AG04450 (cell line): ENCODE data around the gene ITPR1. TPM values are rescaled to one million over a fixed set of nuclear protein-coding genes. Genes with fewer than 3 reads are reported as not detected.

Experiments used
- CTCF ChIA-PET: fragments of 300-600, 350-600 bp; formaldehyde crosslinking; extraction: SDS; loops from one replicate; lab custom pipeline; 2022; ENCODE audit warnings: antibody characterized with exemption, inconsistent platforms; lab: Charles Lee
- POLR2A ChIA-PET: fragments of 350-600 bp; formaldehyde crosslinking; extraction: SDS; loops from one replicate; lab custom pipeline; 2021; ENCODE audit warnings: antibody characterized with exemption, inconsistent platforms; lab: Yijun Ruan, JAX
- DNase-seq: peaks from one replicate; pipeline ENCODE4 v3.0.0-alpha.2; 2011; ENCODE audit warnings: low read depth, low spot score
- H3K27ac ChIP-seq: one replicate; pipeline ENCODE4 v1.5.1; 2012; ENCODE audit warnings: low read depth, low read length, control low read depth
- H3K27me3 ChIP-seq: one replicate; pipeline ENCODE4 v1.6.0; 2012; ENCODE audit warnings: low read length; ENCODE audit not compliant: control insufficient read depth, insufficient read depth
- H3K4me3 ChIP-seq: 2 replicates; pipeline ENCODE4 v1.5.1; 2011; ENCODE audit warnings: mild to moderate bottlenecking, low read depth, low read length, control low read depth
- H3K9me3 ChIP-seq: 2 replicates; pipeline ENCODE4 v1.5.1; 2012; ENCODE audit warnings: low read length; ENCODE audit not compliant: control insufficient read depth, insufficient read depth
- polyA plus RNA-seq: library from polyadenylated mRNA; depleted of rRNA; stranded (reverse); fragments of >200 nt; gene quantifications from 2 replicates; pipeline ENCODE4 v1.2.3, GENCODE V29; 2011
- TF ChIP-seq, protein P1 (sequence below): IDR thresholded peaks from 2 replicates; pipeline ENCODE4 v1.5.1; 2011; ENCODE audit warnings: low read depth, low read length, control low read depth, inconsistent platforms

Gene ITPR1
- polyA plus RNA-seq, 1 experiment: 7.4 TPM

DNA sequence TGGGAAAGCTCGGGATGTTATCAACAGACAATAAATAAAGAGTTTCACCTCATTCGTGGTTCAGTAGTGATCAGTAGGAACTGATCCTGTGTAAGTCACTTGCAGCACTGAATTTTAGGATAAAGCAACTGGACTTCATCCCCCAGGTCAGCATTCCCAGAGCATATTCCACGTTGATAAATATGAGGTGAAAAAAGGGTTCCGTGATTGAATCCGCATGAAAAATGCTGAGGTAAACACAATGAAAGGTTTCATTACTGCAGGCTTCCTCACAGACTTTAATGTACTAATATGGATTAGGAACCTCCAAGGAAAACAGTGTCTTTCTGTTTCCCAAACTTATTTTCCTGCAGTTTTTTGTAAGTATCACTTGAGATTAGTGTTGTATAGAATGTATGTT lies 308.7 kb downstream of the ITPR1 start:
- H3K9me3 ChIP-seq: no peaks in the 10 kb centered on the region
- no peak for DNase-seq
- H3K27me3 ChIP-seq: no peaks in the 10 kb centered on the region
- no peak overlapping the region for H3K4me3 ChIP-seq
- POLR2A ChIA-PET: no interaction called here
- no peak overlapping the region for H3K27ac ChIP-seq
- TF ChIP-seq, protein P1, sequence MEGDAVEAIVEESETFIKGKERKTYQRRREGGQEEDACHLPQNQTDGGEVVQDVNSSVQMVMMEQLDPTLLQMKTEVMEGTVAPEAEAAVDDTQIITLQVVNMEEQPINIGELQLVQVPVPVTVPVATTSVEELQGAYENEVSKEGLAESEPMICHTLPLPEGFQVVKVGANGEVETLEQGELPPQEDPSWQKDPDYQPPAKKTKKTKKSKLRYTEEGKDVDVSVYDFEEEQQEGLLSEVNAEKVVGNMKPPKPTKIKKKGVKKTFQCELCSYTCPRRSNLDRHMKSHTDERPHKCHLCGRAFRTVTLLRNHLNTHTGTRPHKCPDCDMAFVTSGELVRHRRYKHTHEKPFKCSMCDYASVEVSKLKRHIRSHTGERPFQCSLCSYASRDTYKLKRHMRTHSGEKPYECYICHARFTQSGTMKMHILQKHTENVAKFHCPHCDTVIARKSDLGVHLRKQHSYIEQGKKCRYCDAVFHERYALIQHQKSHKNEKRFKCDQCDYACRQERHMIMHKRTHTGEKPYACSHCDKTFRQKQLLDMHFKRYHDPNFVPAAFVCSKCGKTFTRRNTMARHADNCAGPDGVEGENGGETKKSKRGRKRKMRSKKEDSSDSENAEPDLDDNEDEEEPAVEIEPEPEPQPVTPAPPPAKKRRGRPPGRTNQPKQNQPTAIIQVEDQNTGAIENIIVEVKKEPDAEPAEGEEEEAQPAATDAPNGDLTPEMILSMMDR: no peak
- CTCF ChIA-PET: no interaction called here

DNA sequence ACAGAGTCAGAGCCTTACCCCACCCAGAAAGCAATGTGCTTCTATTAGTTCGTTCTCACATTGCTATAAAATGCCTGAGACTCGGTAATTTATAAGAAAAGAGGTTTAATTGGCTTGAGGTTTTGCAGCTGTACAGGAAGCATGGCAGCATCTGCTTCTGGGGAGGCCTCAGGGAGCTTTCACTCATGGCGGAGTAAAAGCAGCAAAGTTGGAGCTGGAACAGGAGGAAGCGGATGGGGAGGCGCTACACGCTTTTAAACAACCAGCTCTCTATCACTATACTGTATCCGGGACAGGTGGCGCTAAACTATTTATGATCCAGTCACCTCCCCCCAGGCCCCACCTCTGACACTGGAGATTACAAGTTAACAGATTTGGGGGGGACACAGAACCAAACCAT lies 309.8 kb downstream of the ITPR1 start:
- ChIA-PET POLR2A (no interaction called here), CTCF (no interaction called here)
- DNase-seq: no peak
- TF ChIP-seq, protein P1: no peak
- no peak overlapping the region for H3K4me3 ChIP-seq
- no peaks in the 10 kb centered on the region for H3K9me3 ChIP-seq
- H3K27ac ChIP-seq: no peak overlapping the region
- no peaks in the 10 kb centered on the region for H3K27me3 ChIP-seq

DNA sequence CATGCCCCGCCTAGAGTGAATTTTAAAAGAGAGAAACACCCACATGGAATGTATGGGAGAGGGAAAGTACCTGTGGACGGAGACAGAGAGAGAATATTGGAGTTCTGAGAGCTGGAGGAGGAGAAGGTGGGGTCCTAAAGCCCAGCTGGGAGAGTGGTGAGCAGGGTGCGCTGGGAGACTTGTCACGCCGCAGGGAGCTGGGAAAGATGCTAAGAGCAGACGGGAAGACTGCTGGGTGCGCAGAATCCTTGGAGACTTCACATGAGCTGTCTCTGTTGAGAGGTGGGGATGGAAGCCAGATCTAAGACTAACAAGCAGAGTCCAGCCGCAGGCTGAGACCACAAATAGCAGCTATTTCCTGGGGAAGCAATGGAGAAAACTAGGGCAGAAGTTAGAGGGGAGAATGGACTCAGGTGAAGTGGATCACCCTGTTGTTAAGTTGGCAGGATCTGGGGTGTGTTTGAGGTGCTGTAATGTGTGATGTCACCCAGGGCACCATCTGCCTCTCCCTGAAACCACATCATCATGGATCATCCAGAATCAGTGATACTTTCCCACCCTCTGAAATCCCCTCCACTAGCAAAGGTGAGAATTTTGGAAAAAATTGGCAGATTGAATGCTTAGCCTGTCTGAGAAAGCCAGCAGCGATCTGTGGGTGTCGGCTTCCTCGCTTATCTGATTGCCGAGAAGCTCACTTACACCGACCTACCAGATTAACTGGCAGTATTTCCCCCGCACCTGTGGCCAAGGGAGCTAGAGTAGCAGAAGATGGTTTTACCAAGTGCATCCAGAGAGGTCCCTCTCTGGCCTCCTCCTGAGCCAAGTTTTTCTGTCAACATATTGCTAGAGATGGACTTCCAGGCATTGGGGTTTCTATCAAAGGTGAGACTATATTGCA lies 311.3 kb downstream of the ITPR1 start:
- Histone ChIP-seq H3K27me3 (no peaks in the 10 kb centered on the region), H3K9me3 (no peaks in the 10 kb centered on the region), H3K27ac (no peak overlapping the region), H3K4me3 (no peak overlapping the region)
- ChIA-PET POLR2A (no interaction called here), CTCF (no interaction called here)
- TF ChIP-seq, protein P1: no peak
- DNase-seq: no peak

DNA sequence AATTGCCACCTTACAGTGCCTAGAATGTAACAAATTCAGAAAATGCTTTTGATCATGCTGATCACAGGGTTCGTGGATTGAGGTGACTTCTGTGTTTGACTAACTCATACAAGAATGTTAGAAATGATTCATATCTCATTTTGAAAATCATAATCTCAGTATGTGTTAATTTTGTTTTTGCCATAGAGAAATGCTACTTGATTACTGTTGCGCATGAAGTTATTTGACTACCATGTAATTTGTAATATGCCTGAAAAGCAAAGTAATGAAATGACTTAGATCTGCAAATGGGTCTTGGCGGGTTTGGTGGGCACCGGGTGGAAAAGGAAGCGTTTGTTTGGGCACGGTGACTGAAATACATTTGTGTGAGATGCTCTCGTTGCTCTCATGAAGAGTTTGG lies 312.5 kb downstream of the ITPR1 start:
- DNase-seq: no peak
- no peaks in the 10 kb centered on the region for H3K9me3 ChIP-seq
- ChIA-PET POLR2A (no interaction called here), CTCF (no interaction called here)
- no peaks in the 10 kb centered on the region for H3K27me3 ChIP-seq
- TF ChIP-seq, protein P1: no peak
- H3K4me3 ChIP-seq: no peak overlapping the region
- no peak overlapping the region for H3K27ac ChIP-seq

DNA sequence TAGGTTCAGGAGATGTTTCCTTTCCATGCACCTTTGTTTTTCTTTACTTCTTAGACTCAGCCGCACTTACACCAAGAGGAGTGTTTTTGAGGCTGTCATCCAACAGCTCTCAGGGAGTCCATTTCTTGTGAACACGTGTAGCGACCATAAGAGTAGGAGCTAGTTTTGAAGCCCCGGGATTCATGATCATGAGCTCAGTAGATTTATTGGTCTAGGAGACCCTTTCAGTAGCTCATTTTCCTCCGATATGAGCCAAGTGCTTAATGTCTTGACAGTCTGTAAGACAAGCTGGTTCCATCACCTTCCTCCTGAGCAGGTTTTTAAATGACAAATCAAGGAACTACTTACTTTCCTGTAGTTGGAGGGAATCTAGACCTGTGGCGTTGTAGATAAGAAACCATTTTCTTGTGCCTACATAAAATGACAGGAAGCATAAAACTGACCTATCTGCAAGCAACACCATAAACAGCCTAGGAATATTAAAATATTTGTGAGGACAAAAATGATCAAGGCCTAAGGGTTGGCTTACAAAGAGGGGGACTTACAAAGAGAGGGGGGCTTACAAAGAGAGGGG lies 313.5 kb downstream of the ITPR1 start:
- no peak overlapping the region for H3K27ac ChIP-seq
- POLR2A ChIA-PET: no interaction called here

More for the DNA sequence above, 313.5 kb downstream of the ITPR1 start:
- Histone ChIP-seq H3K27me3 (no peaks in the 10 kb centered on the region), H3K4me3 (no peak overlapping the region), H3K9me3 (no peaks in the 10 kb centered on the region)
- TF ChIP-seq, protein P1: no peak
- no peak for DNase-seq
- CTCF ChIA-PET: no interaction called here
